ENCODE data around the gene EOLA1.
"Not testable (repeated sequence)": the region's sequence is repeated elsewhere in the genome, so short reads cannot be mapped to it uniquely, and the experiment has no call there.

Gene EOLA1

GRCh38 chrX:149513825-149514428 lies 26.9 kb upstream of the EOLA1 start:
- TF ChIP-seq, protein P1, sequence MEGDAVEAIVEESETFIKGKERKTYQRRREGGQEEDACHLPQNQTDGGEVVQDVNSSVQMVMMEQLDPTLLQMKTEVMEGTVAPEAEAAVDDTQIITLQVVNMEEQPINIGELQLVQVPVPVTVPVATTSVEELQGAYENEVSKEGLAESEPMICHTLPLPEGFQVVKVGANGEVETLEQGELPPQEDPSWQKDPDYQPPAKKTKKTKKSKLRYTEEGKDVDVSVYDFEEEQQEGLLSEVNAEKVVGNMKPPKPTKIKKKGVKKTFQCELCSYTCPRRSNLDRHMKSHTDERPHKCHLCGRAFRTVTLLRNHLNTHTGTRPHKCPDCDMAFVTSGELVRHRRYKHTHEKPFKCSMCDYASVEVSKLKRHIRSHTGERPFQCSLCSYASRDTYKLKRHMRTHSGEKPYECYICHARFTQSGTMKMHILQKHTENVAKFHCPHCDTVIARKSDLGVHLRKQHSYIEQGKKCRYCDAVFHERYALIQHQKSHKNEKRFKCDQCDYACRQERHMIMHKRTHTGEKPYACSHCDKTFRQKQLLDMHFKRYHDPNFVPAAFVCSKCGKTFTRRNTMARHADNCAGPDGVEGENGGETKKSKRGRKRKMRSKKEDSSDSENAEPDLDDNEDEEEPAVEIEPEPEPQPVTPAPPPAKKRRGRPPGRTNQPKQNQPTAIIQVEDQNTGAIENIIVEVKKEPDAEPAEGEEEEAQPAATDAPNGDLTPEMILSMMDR (IDR thresholded peaks at IDR 0.05; ENCODE audit: low read depth, low read length, missing control alignments): no peak
- H3K4me3 ChIP-seq (replicated peaks; ENCODE audit: low read depth, low read length): no peak overlapping the region
- no peak for DNase-seq (ENCODE audit: extremely low read depth, low read depth)

- no peak for DNase-seq (ENCODE audit: extremely low read depth, low read depth)
- TF ChIP-seq, protein P1 (IDR thresholded peaks at IDR 0.05; ENCODE audit: low read depth, low read length, missing control alignments): no peak
- H3K4me3 ChIP-seq (replicated peaks; ENCODE audit: low read depth, low read length): no peak overlapping the region
These were observed 24.7 kb upstream of the EOLA1 start for GRCh38 chrX:149515954-149516602.

GRCh38 chrX:149516604-149517003 lies 24.2 kb upstream of the EOLA1 start:
- no peak for DNase-seq (ENCODE audit: extremely low read depth, low read depth)
- TF ChIP-seq, protein P1 (IDR thresholded peaks at IDR 0.05; ENCODE audit: low read depth, low read length, missing control alignments): no peak
- no peak overlapping the region for H3K4me3 ChIP-seq (replicated peaks; ENCODE audit: low read depth, low read length)

- H3K4me3 ChIP-seq (replicated peaks; ENCODE audit: low read depth, low read length): no peak overlapping the region
- no peak for DNase-seq (ENCODE audit: extremely low read depth, low read depth)
- TF ChIP-seq, protein P1 (IDR thresholded peaks at IDR 0.05; ENCODE audit: low read depth, low read length, missing control alignments): no peak
These were observed 23.5 kb upstream of the EOLA1 start for GRCh38 chrX:149517308-149517707.

- TF ChIP-seq, protein P1 (IDR thresholded peaks at IDR 0.05; ENCODE audit: low read depth, low read length, missing control alignments): no peak
- DNase-seq (ENCODE audit: extremely low read depth, low read depth): no peak
These were observed 22.6 kb upstream of the EOLA1 start for GRCh38 chrX:149518236-149518635.

DNA sequence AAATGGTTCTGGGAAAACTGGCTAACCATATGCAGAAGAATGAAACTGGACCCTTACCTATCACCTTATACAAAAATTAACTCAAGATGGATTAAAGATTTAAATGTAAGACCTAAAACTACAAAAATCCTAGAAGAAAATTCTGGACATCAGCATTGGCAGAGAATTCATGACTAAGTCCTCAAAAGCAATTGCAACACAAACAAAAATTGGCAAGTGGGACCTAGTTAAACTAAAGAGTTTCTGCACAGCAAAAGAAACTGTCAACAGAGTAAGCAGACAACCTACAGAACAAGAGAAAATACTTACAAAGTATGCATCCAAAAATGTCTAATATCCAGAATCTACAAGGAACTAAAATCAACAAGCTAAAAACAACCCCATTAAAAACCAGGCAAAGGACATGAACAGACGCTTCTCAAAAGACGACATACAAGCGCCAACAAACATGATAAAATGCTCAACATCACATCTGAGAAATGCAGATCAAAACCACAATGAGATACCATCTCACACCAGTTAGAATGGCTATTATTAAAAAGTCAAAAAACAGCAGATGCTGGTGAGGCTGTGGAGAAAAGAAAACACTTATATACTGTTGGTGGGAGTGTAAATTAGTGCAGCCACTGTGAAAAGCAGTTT lies 20.1 kb upstream of the EOLA1 start:
- H3K4me3 ChIP-seq (replicated peaks; ENCODE audit: low read depth, low read length); DNase-seq (ENCODE audit: extremely low read depth, low read depth): not testable (repeated sequence)

More at GRCh38 chrX:149518236-149518635, 22.6 kb upstream of the EOLA1 start:
- H3K4me3 ChIP-seq (replicated peaks; ENCODE audit: low read depth, low read length): no peak overlapping the region

DNA sequence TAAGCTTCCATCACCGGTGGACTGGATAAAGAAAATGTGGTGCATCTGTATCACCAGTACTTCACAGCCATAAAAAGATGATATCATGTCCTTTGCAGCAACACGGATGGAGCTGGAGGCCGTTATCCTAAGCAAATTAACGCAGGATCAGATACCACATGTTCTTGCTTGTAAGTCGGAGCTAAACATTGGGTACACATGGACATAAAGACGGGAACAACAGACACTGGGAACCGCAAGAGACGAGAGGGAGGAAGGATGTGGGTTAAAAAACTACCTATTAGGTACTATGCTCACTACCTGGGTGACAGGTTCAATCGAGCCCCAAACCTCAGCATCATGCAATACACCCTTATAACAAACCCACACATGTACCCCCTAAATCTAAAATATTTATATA lies 19.4 kb upstream of the EOLA1 start:
- TF ChIP-seq, protein P1 (IDR thresholded peaks at IDR 0.05; ENCODE audit: low read depth, low read length, missing control alignments): no peak
- DNase-seq (ENCODE audit: extremely low read depth, low read depth): no peak
- H3K4me3 ChIP-seq (replicated peaks; ENCODE audit: low read depth, low read length): no peak overlapping the region
